ENCODE measurements around the gene GRM7. TPM values are rescaled to one million over a fixed set of nuclear protein-coding genes. Genes with fewer than 3 reads are reported as not detected.

The GRM7 gene
- total RNA-seq, 1 experiment from 2014 or later: 0.28 TPM

- Histone ChIP-seq H2BK12ac (ENCODE audit: insufficient read length, low read depth, low read length) (no peak overlapping the region), H2BK120ac (ENCODE audit: low read depth, low read length, poor library complexity, severe bottlenecking) (no peak overlapping the region), H2BK5ac (ENCODE audit: insufficient read length, low read length) (no peak overlapping the region), H3K4ac (ENCODE audit: low read depth, low read length) (no peak overlapping the region), H3K56ac (ENCODE audit: insufficient read length, low read depth, low read length) (no peak overlapping the region), H3K4me2 (ENCODE audit: insufficient read depth, insufficient read length, low read length) (no peak overlapping the region), H3K79me2 (ENCODE audit: insufficient read depth, low read length) (no peaks in the 10 kb centered on the region), H3K18ac (ENCODE audit: insufficient read length, low read depth, low read length) (no peak overlapping the region), H2AFZ (ENCODE audit: low read length) (no peak overlapping the region), H4K5ac (ENCODE audit: insufficient read length, low read depth, low read length) (no peak overlapping the region), H3K23ac (ENCODE audit: insufficient read length, low read depth, low read length) (no peak overlapping the region), H4K20me1 (ENCODE audit: control insufficient read depth, insufficient read depth, insufficient read length) (no peaks in the 10 kb centered on the region), H3K27ac (ENCODE audit: insufficient read length, low read depth, low read length) (no peak overlapping the region), H3K23me2 (ENCODE audit: insufficient read length, low read depth, low read length, poor library complexity, severe bottlenecking) (no peaks in the 10 kb centered on the region), H2BK20ac (ENCODE audit: low read depth, low read length, poor library complexity, severe bottlenecking) (no peak overlapping the region), H3K27me3 (ENCODE audit: insufficient read depth, low read length) (no peaks in the 10 kb centered on the region), H3T11ph (ENCODE audit: low read length) (no peak overlapping the region), H3K4me1 (ENCODE audit: insufficient read depth, low read length) (peaks cover 7% of the 10 kb centered on the region; the same call in 1 of the 2 replicates), H3K79me1 (ENCODE audit: insufficient read depth, low read depth, low read length, poor library complexity, severe bottlenecking) (no peaks in the 10 kb centered on the region), H3K14ac (ENCODE audit: insufficient read depth, low read length) (no peak overlapping the region), H3K9ac (ENCODE audit: extremely low read depth, insufficient read length, low read length) (no peak overlapping the region), H3K9me3 (ENCODE audit: control insufficient read depth, low read depth, low read length) (no peaks in the 10 kb centered on the region), H4K8ac (replicated peaks; ENCODE audit: insufficient read length, low read depth, low read length) (no peak overlapping the region), H2BK15ac (ENCODE audit: low read depth, low read length) (no peak overlapping the region), H2AK5ac (ENCODE audit: insufficient read length, low read length) (no peak overlapping the region), H4K91ac (ENCODE audit: insufficient read length, low read depth, low read length) (no peak overlapping the region)
- no CpG with 5 or more reads among the region's 2 CpGs for WGBS (ENCODE audit: extremely low coverage, insufficient read length, low lambda C conversion rate)
- Mint-ChIP-seq H3K9me3 (no peaks in the 10 kb centered on the region; a peak in 1 of 5 replicates), H3K27me3 (ENCODE audit: low read depth) (no peaks in the 10 kb centered on the region), H3K4me1 (peaks cover 17 to 23% of the 10 kb centered on the region in 2 experiments), H3K27ac (no peak overlapping the region), H3K36me3 (ENCODE audit: insufficient read depth in 1 of 3, low read depth in 3 of 3) (no peaks in the 10 kb centered on the region; a peak in 1 of 7 replicates), H3K4me3 (no peak overlapping the region)
- TF ChIP-seq CTCF (conservative IDR thresholded peaks at IDR 0.05): no peak
- no peak for DNase-seq
Measured at GRCh38 chr3:7693976-7694375, 833.1 kb downstream of the GRM7 start.
